Loucy (cell line): Measurements from ENCODE around the gene CAMTA1.
"Not testable (repeated sequence)": the region's sequence is repeated elsewhere in the genome, so short reads cannot be mapped to it uniquely, and the experiment has no call there.

ENCODE experiments used
- H2AFZ ChIP-seq: fragments of 200-600 bp; sonication (generic); 2 replicates; pipeline ENCODE4 v1.6.0; 2016; ENCODE audit warnings: antibody characterized with exemption, mild to moderate bottlenecking, low read length, moderate library complexity
- H3F3A ChIP-seq: fragments of 200-600 bp; 2 replicates; pipeline ENCODE4 v1.6.0; 2016; ENCODE audit warnings: antibody characterized with exemption, low read depth, mild to moderate bottlenecking
- H3K27me3 ChIP-seq: fragments of 200-600 bp; sonication (generic); 2 replicates; pipeline ENCODE4 v1.6.1; 2014; ENCODE audit warnings: low read length, mild to moderate bottlenecking; ENCODE audit not compliant: insufficient read depth, poor library complexity, severe bottlenecking
- H3K36me3 ChIP-seq: fragments of 200-600 bp; sonication (generic); 2 replicates; pipeline ENCODE4 v1.6.1; 2016; ENCODE audit warnings: low read length; ENCODE audit not compliant: insufficient read depth
- H3K4me1 ChIP-seq: fragments of 200-600 bp; sonication (generic); 2 replicates; pipeline ENCODE4 v1.5.1; 2014; ENCODE audit warnings: low read length, mild to moderate bottlenecking; ENCODE audit not compliant: insufficient read depth, poor library complexity, severe bottlenecking
- H3K4me2 ChIP-seq: fragments of 200-600 bp; sonication (generic); 2 replicates; pipeline ENCODE4 v1.6.0; 2014; ENCODE audit warnings: antibody characterized with exemption, low read length, low read depth, mild to moderate bottlenecking; ENCODE audit not compliant: poor library complexity, severe bottlenecking
- H3K4me3 ChIP-seq: fragments of 200-600 bp; sonication (generic); 2 replicates; pipeline ENCODE4 v1.5.1; 2014; ENCODE audit warnings: low read length, mild to moderate bottlenecking, mixed read lengths; ENCODE audit not compliant: poor library complexity, severe bottlenecking
- H3K79me2 ChIP-seq: fragments of 200-600 bp; sonication (generic); 2 replicates; pipeline ENCODE4 v1.6.1; 2014; ENCODE audit warnings: low read length; ENCODE audit not compliant: insufficient read depth
- H3K9ac ChIP-seq: fragments of 200-600 bp; sonication (generic); 2 replicates; pipeline ENCODE4 v1.6.0; 2014; ENCODE audit warnings: mild to moderate bottlenecking, low read depth, low read length, moderate library complexity; ENCODE audit not compliant: poor library complexity, severe bottlenecking
- H3K9me2 ChIP-seq: fragments of 200-600 bp; sonication (generic); replicated peaks from 2 replicates; pipeline ENCODE4 v1.6.1; 2016; ENCODE audit warnings: low read depth, low read length, mixed read lengths
- H3K9me3 ChIP-seq: fragments of 200-600 bp; sonication (generic); 2 replicates; pipeline ENCODE4 v1.6.1; 2014; ENCODE audit warnings: mild to moderate bottlenecking, antibody characterized with exemption, low read length, low read depth; ENCODE audit not compliant: insufficient read depth
- H4K20me1 ChIP-seq: fragments of 200-600 bp; sonication (generic); 2 replicates; pipeline ENCODE4 v1.6.0; 2014; ENCODE audit warnings: antibody characterized with exemption, low read length, mild to moderate bottlenecking; ENCODE audit not compliant: insufficient read depth, poor library complexity, severe bottlenecking
- EZH2phosphoT487 ChIP-seq: fragments of 200-600 bp; IDR thresholded peaks from 2 replicates; pipeline ENCODE4 v1.6.1; 2018; ENCODE audit warnings: antibody characterized with exemption, mild to moderate bottlenecking, moderate library complexity, borderline replicate concordance
- TF ChIP-seq, protein P1 (sequence below): fragments of 200-600 bp; sonication (generic); conservative IDR thresholded peaks from 2 replicates; pipeline ENCODE4 v1.5.1; 2014; ENCODE audit warnings: mild to moderate bottlenecking, antibody characterized with exemption, low read length

The CAMTA1 gene

GRCh38 chr1:7380712-7381111 lies 595.5 kb downstream of the CAMTA1 start:
- Histone ChIP-seq H3K36me3 (no peaks in the 10 kb centered on the region), H3K9ac (no peak overlapping the region), H3K79me2 (no peaks in the 10 kb centered on the region), H3K9me3 (no peaks in the 10 kb centered on the region), H3K27me3 (no peaks in the 10 kb centered on the region), H3K4me3 (no peak overlapping the region), H2AFZ (no peak overlapping the region), H3F3A (no peaks in the 10 kb centered on the region), H3K4me1 (no peaks in the 10 kb centered on the region), H3K9me2 (no peaks in the 10 kb centered on the region), H4K20me1 (no peaks in the 10 kb centered on the region), H3K4me2 (no peak overlapping the region)
- TF ChIP-seq EZH2phosphoT487 = no peak
- TF ChIP-seq, protein P1, sequence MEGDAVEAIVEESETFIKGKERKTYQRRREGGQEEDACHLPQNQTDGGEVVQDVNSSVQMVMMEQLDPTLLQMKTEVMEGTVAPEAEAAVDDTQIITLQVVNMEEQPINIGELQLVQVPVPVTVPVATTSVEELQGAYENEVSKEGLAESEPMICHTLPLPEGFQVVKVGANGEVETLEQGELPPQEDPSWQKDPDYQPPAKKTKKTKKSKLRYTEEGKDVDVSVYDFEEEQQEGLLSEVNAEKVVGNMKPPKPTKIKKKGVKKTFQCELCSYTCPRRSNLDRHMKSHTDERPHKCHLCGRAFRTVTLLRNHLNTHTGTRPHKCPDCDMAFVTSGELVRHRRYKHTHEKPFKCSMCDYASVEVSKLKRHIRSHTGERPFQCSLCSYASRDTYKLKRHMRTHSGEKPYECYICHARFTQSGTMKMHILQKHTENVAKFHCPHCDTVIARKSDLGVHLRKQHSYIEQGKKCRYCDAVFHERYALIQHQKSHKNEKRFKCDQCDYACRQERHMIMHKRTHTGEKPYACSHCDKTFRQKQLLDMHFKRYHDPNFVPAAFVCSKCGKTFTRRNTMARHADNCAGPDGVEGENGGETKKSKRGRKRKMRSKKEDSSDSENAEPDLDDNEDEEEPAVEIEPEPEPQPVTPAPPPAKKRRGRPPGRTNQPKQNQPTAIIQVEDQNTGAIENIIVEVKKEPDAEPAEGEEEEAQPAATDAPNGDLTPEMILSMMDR = no peak

DNA sequence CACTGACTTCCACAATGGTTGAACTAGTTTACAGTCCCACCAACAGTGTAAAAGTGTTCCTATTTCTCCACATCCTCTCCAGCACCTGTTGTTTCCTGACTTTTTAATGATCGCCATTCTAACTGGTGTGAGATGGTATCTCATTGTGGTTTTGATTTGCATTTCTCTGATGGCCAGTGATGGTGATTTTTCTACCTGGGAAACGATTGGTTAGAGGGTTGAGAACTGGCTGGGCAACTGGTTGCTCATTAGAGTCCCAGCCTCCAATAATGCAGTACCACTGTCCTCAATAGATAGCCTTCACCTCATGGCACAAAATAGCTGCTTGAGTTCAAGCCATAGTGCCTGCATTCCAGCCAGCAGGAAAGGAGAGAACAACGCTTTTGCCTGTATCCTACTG lies 596.5 kb downstream of the CAMTA1 start:
- H4K20me1 ChIP-seq, H2AFZ ChIP-seq, H3K4me1 ChIP-seq, H3K9me3 ChIP-seq, H3K27me3 ChIP-seq, H3K36me3 ChIP-seq, H3K4me2 ChIP-seq, H3F3A ChIP-seq, H3K4me3 ChIP-seq, H3K9ac ChIP-seq, H3K9me2 ChIP-seq, H3K79me2 ChIP-seq: not testable (repeated sequence)

GRCh38 chr1:7382971-7383370 lies 597.7 kb downstream of the CAMTA1 start:
- Histone ChIP-seq H3K4me1 (no peaks in the 10 kb centered on the region), H3K36me3 (no peaks in the 10 kb centered on the region), H4K20me1 (no peaks in the 10 kb centered on the region), H3K4me3 (no peak overlapping the region), H2AFZ (no peak overlapping the region), H3K9me3 (no peaks in the 10 kb centered on the region), H3K27me3 (no peaks in the 10 kb centered on the region), H3K4me2 (no peak overlapping the region), H3K79me2 (no peaks in the 10 kb centered on the region), H3K9me2 (no peaks in the 10 kb centered on the region), H3F3A (no peaks in the 10 kb centered on the region), H3K9ac (no peak overlapping the region)
- no peak for TF ChIP-seq EZH2phosphoT487
- TF ChIP-seq, protein P1 = no peak

- Histone ChIP-seq H3K9ac (no peak overlapping the region), H3K4me2 (no peak overlapping the region), H3K4me3 (no peak overlapping the region), H3K9me3 (no peaks in the 10 kb centered on the region), H3K4me1 (no peaks in the 10 kb centered on the region), H3K27me3 (no peaks in the 10 kb centered on the region), H4K20me1 (no peaks in the 10 kb centered on the region), H2AFZ (no peak overlapping the region), H3K36me3 (no peaks in the 10 kb centered on the region), H3F3A (no peaks in the 10 kb centered on the region), H3K79me2 (no peaks in the 10 kb centered on the region), H3K9me2 (no peaks in the 10 kb centered on the region)
- TF ChIP-seq, protein P1 = no peak
- no peak for TF ChIP-seq EZH2phosphoT487
These were observed 598.6 kb downstream of the CAMTA1 start for GRCh38 chr1:7383671-7384520.
